Panc1 (cell line): ENCODE measurements around the gene CHTF8. TPM values are rescaled to one million over a fixed set of nuclear protein-coding genes. Genes with fewer than 3 reads are reported as not detected.

Experiments
- ATAC-seq: fragments of 200-7000 bp; cut with Tn5 transposase; 2 replicates; pipeline ENCODE4 v1.9.1; 2020; ENCODE audit warnings: mild to moderate bottlenecking, moderate library complexity
- BruUV-seq: library from RNA; stranded (reverse); fragments of 400-500 nt; replicated peaks from 2 replicates; lab custom pipeline; 2021; lab: Mats Ljungman, UMichigan
- CTCF ChIA-PET: fragments of 300-600 bp; sonication (Branson Sonifier 250); formaldehyde crosslinking; loops from one replicate; lab custom pipeline; 2022; ENCODE audit warnings: antibody characterized with exemption; lab: Charles Lee
- POLR2A ChIA-PET: fragments of 300-600 bp; sonication (Branson Sonifier 250); formaldehyde crosslinking; loops from one replicate; lab custom pipeline; 2022; ENCODE audit warnings: antibody characterized with exemption; lab: Charles Lee
- DNase-seq: peaks from one replicate; pipeline ENCODE4 v3.0.0-alpha.2; 2010; ENCODE audit warnings: low read depth, low spot score
- H3K27ac ChIP-seq: 2 replicates; pipeline ENCODE4 v1.5.1; 2011; ENCODE audit warnings: mild to moderate bottlenecking, low read length, inconsistent platforms
- H3K27me3 ChIP-seq: fragments of 200-500 bp; sonication (Bioruptor generic); 2 replicates; pipeline ENCODE4 v1.6.0; 2014; ENCODE audit warnings: low read length, inconsistent platforms; ENCODE audit not compliant: control insufficient read depth, insufficient read depth
- H3K36me3 ChIP-seq: fragments of 200-500 bp; sonication (Bioruptor generic); 2 replicates; pipeline ENCODE4 v1.5.1; 2014; ENCODE audit warnings: inconsistent platforms, mild to moderate bottlenecking, low read length, moderate library complexity; ENCODE audit not compliant: control insufficient read depth, insufficient read depth
- H3K4me1 ChIP-seq: 2 replicates; pipeline ENCODE4 v1.5.1; 2011; ENCODE audit warnings: inconsistent platforms, mild to moderate bottlenecking, low read length, moderate library complexity; ENCODE audit not compliant: control insufficient read depth, insufficient read depth
- H3K4me3 ChIP-seq, 2 experiments: 2 replicates each; pipeline ENCODE4 v1.5.1; 2011 to 2012; ENCODE audit warnings: low read depth in 2 of 2, low read length in 2 of 2, mild to moderate bottlenecking in 2 of 2, inconsistent platforms in 1 of 2, moderate library complexity in 1 of 2
- H3K9me3 ChIP-seq: fragments of 200-500 bp; sonication (Bioruptor generic); 2 replicates; pipeline ENCODE4 v1.5.1; 2014; ENCODE audit warnings: low read depth, mild to moderate bottlenecking, inconsistent platforms, low read length, moderate library complexity; ENCODE audit not compliant: control insufficient read depth, insufficient read depth
- POLR2AphosphoS5 ChIP-seq: IDR thresholded peaks from 2 replicates; pipeline ENCODE4 v1.6.1; 2012; ENCODE audit warnings: mild to moderate bottlenecking, low read depth, low read length, moderate library complexity
- SIN3A ChIP-seq: IDR thresholded peaks from 2 replicates; pipeline ENCODE4 v1.6.1; 2012; ENCODE audit warnings: low read depth, mild to moderate bottlenecking, low read length, moderate library complexity, borderline replicate concordance; ENCODE audit not compliant: insufficient read depth
- TCF7L2 ChIP-seq: IDR thresholded peaks from 2 replicates; pipeline ENCODE4 v1.6.1; 2011; ENCODE audit warnings: mild to moderate bottlenecking, low read depth, low read length, inconsistent platforms
- in situ Hi-C: cut with HindIII; loops from 2 replicates; pipeline ENCODE4 v1.10.0; 2016; ENCODE audit warnings: low sequenced_read_pairs, low pct_unique_long_range_greater_than_20kb
- intact Hi-C: fragments of 100-400 bp; cut with micrococcal nuclease; formaldehyde crosslinking; loops from one replicate; pipeline ENCODE4 v1.10.0; 2022; ENCODE audit not compliant: unreplicated experiment
- total RNA-seq: library from RNA; stranded (reverse); gene quantifications from one replicate; pipeline ENCODE4 v1.2.1, GENCODE V29; 2021; ENCODE audit not compliant: unreplicated experiment
- TF ChIP-seq, protein P1 (sequence below): fragments of 450-650 bp; IDR thresholded peaks from 2 replicates; pipeline ENCODE4 v1.5.1; 2017; ENCODE audit warnings: mild to moderate bottlenecking
- TF ChIP-seq, protein P2 (sequence below), 2 experiments: IDR thresholded peaks; 2 replicates each; pipeline ENCODE4 v1.6.1; 2011 to 2012; ENCODE audit warnings: low read depth in 2 of 2, control low read depth in 1 of 2, low read length in 1 of 2, mild to moderate bottlenecking in 1 of 2, moderate library complexity in 1 of 2; ENCODE audit not compliant: insufficient read depth in 1 of 2

Gene CHTF8
- total RNA-seq, 1 experiment from 2014 or later = 116 TPM

- POLR2A ChIA-PET = no interaction called here
- in situ Hi-C loops = no loop called here
- Histone ChIP-seq H3K9me3 (no peaks in the 10 kb centered on the region), H3K27ac (no peak overlapping the region), H3K4me3 (no peak overlapping the region), H3K4me1 (peaks cover 19% of the 10 kb centered on the region), H3K36me3 (no peaks in the 10 kb centered on the region), H3K27me3 (no peaks in the 10 kb centered on the region)
- intact Hi-C loops = loop anchor here (5.0 to 10.0 kb wide), 2 partner anchors 207 to 255 kb away; no protein-coding TSS in a partner anchor
- no TSS peak for BruUV-seq
- ATAC-seq = no peak
- TF ChIP-seq, protein P1, sequence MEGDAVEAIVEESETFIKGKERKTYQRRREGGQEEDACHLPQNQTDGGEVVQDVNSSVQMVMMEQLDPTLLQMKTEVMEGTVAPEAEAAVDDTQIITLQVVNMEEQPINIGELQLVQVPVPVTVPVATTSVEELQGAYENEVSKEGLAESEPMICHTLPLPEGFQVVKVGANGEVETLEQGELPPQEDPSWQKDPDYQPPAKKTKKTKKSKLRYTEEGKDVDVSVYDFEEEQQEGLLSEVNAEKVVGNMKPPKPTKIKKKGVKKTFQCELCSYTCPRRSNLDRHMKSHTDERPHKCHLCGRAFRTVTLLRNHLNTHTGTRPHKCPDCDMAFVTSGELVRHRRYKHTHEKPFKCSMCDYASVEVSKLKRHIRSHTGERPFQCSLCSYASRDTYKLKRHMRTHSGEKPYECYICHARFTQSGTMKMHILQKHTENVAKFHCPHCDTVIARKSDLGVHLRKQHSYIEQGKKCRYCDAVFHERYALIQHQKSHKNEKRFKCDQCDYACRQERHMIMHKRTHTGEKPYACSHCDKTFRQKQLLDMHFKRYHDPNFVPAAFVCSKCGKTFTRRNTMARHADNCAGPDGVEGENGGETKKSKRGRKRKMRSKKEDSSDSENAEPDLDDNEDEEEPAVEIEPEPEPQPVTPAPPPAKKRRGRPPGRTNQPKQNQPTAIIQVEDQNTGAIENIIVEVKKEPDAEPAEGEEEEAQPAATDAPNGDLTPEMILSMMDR = no peak
- TF ChIP-seq SIN3A = no peak
- no peak for TF ChIP-seq POLR2AphosphoS5
- TF ChIP-seq, protein P2, sequence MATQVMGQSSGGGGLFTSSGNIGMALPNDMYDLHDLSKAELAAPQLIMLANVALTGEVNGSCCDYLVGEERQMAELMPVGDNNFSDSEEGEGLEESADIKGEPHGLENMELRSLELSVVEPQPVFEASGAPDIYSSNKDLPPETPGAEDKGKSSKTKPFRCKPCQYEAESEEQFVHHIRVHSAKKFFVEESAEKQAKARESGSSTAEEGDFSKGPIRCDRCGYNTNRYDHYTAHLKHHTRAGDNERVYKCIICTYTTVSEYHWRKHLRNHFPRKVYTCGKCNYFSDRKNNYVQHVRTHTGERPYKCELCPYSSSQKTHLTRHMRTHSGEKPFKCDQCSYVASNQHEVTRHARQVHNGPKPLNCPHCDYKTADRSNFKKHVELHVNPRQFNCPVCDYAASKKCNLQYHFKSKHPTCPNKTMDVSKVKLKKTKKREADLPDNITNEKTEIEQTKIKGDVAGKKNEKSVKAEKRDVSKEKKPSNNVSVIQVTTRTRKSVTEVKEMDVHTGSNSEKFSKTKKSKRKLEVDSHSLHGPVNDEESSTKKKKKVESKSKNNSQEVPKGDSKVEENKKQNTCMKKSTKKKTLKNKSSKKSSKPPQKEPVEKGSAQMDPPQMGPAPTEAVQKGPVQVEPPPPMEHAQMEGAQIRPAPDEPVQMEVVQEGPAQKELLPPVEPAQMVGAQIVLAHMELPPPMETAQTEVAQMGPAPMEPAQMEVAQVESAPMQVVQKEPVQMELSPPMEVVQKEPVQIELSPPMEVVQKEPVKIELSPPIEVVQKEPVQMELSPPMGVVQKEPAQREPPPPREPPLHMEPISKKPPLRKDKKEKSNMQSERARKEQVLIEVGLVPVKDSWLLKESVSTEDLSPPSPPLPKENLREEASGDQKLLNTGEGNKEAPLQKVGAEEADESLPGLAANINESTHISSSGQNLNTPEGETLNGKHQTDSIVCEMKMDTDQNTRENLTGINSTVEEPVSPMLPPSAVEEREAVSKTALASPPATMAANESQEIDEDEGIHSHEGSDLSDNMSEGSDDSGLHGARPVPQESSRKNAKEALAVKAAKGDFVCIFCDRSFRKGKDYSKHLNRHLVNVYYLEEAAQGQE (IDR thresholded peaks at IDR 0.05; ENCODE audit: insufficient read depth in 1 of 2, low read depth in 2 of 2, low read length in 1 of 2) = no peak
- no peak for TF ChIP-seq TCF7L2
- DNase-seq = no peak
- CTCF ChIA-PET = no interaction called here
Observed at GRCh38 chr16:69109486-69110270, 22.7 kb downstream of the CHTF8 start.

DNA sequence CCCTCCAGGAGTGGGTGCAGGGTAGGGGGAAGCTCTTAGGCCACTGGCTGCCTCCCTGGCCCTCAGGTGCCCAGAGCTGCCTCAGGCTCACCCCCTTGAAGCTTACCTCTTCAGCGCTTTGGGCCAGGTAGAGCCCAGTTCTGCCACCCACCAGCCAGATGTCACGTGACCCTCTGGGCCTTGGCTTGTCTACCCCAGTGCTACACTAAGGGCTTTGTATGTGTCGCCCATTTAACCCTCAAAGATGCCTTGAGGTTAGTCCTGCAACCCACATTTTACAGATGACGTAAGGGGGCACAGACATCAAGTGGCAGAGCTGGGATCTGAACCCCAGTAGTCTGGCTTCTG, 23.5 kb downstream of the CHTF8 start:
- H3K27ac ChIP-seq = no peak overlapping the region
- intact Hi-C loops = loop anchor here (5.0 kb wide), 1 partner anchor 207 kb away; no protein-coding TSS in a partner anchor
- ChIA-PET POLR2A (no interaction called here), CTCF (no interaction called here)
- H3K36me3 ChIP-seq = no peaks in the 10 kb centered on the region
- no peak overlapping the region; a peak in 1 of 4 replicates for H3K4me3 ChIP-seq
- in situ Hi-C loops = no loop called here
- H3K27me3 ChIP-seq = no peaks in the 10 kb centered on the region
- DNase-seq (no peak), ATAC-seq (no peak)
- BruUV-seq = no TSS peak
- TF ChIP-seq TCF7L2 (no peak), POLR2AphosphoS5 (no peak), SIN3A (no peak)
- TF ChIP-seq, protein P1 = no peak
- TF ChIP-seq, protein P2 (IDR thresholded peaks at IDR 0.05; ENCODE audit: insufficient read depth in 1 of 2, low read depth in 2 of 2, low read length in 1 of 2) = no peak
- peaks cover 19% of the 10 kb centered on the region for H3K4me1 ChIP-seq
- H3K9me3 ChIP-seq = no peaks in the 10 kb centered on the region
